Measurements from ENCODE around the gene NAPSA. TPM values are rescaled to one million over a fixed set of nuclear protein-coding genes. Genes with fewer than 3 reads are reported as not detected.

Gene NAPSA
- total and polyA plus RNA-seq, 10 of the 15 experiments (the other 5 are each of a cell fraction or from before 2014, with no cell fraction given) = 6.7 to 45.4 (median 17.1) TPM

GRCh38 chr19:50333235-50333736 is 32.2 kb downstream of the NAPSA start (continued):
- TF ChIP-seq MAX (IDR thresholded peaks at IDR 0.05; ENCODE audit: low read depth, low read length) (no peak), MYB (IDR thresholded peaks at IDR 0.05; ENCODE audit: borderline replicate concordance, low read depth, low read length) (no peak), CHD4 (IDR thresholded peaks at IDR 0.05) (no peak), MTA2 (IDR thresholded peaks at IDR 0.05; ENCODE audit: low read depth) (no peak), USF2 (IDR thresholded peaks at IDR 0.05; ENCODE audit: borderline replicate concordance, low read depth, low read length) (no peak)

- H4K20me1 ChIP-seq (ENCODE audit: control insufficient read depth, insufficient read depth) = no peaks in the 10 kb centered on the region
- peak overlapping the region; percentile 74 for H3K27ac ChIP-seq (ENCODE audit: control insufficient read depth, insufficient read depth)
- 36% methylated on average over 20 of the region's 20 CpGs for WGBS (ENCODE audit: insufficient coverage, insufficient replicate concordance, low lambda C conversion rate, missing lambda C conversion rate)
- H3K4me3 ChIP-seq = peak overlapping the region; percentile 66
- peaks cover 0 to 4% of the 10 kb centered on the region in 2 experiments; a peak in 3 of 4 replicates for H3K27me3 ChIP-seq (replicated peaks in 1 of 2; ENCODE audit: control insufficient read depth in 2 of 2, insufficient read depth in 2 of 2, low read length in 1 of 2)
- POLR2A ChIA-PET = interaction anchor here (1.0 to 3.1 kb wide), 4 partner anchors 10 to 28 kb away, joined by 3 to 30 read pairs (median 8); no protein-coding TSS in a partner anchor
- intact Hi-C loops (cut with micrococcal nuclease; ENCODE audit: unreplicated experiment) = no loop called here
- no peak overlapping the region for H2AFZ ChIP-seq (ENCODE audit: control insufficient read depth, low read depth, low read length)
- peak overlapping the region; percentile 95 for H3K4me2 ChIP-seq (ENCODE audit: control insufficient read depth, insufficient read depth)
- peak; percentile 40 to 59; a peak in 2 of 4 replicates for TF ChIP-seq IKZF2 (IDR thresholded peaks at IDR 0.05)
- peak; percentile 47 for TF ChIP-seq POLR2A (IDR thresholded peaks at IDR 0.05; ENCODE audit: low read depth, low read length)
- no peak for TF ChIP-seq FOXM1 (IDR thresholded peaks at IDR 0.05; ENCODE audit: low read depth, low read length)
- peak; percentile 55; the same call in 1 of the 2 replicates for TF ChIP-seq SPI1 (IDR thresholded peaks at IDR 0.05; ENCODE audit: borderline replicate concordance, insufficient read depth, low read depth, low read length)
- no peak for TF ChIP-seq MYC (IDR thresholded peaks at IDR 0.05; ENCODE audit: insufficient read depth, insufficient read length, insufficient replicate concordance, low read length, severe bottlenecking)
- TF ChIP-seq SMAD1 (IDR thresholded peaks at IDR 0.05; ENCODE audit: low read depth, partially characterized antibody) = no peak
- peak; percentile 51; the same call in 1 of the 2 replicates for TF ChIP-seq IKZF1 (conservative IDR thresholded peaks at IDR 0.05)
- peak; percentile 26; the same call in 1 of the 2 replicates for TF ChIP-seq NFIC (IDR thresholded peaks at IDR 0.05; ENCODE audit: low read depth, low read length)
- peak; percentile 51; the same call in 1 of the 2 replicates for TF ChIP-seq EED (IDR thresholded peaks at IDR 0.05; ENCODE audit: low read depth)
- no peaks in the 10 kb centered on the region; the same call in 2 of the 3 replicates for H3K9me3 ChIP-seq (replicated peaks; ENCODE audit: control insufficient read depth, insufficient read depth, low read length)
- peak overlapping the region; percentile 36 for H3K9ac ChIP-seq (ENCODE audit: control insufficient read depth, insufficient read depth, low read length)
- H3K4me1 ChIP-seq (ENCODE audit: control insufficient read depth, insufficient read depth, low read length) = peaks cover 35% of the 10 kb centered on the region
- SMC1A ChIA-PET (ENCODE audit: uncharacterized antibody, unreplicated experiment) = interaction anchor here (1.3 to 3.7 kb wide), 4 partner anchors 9 to 25 kb away, joined by 3 to 49 read pairs (median 10); no protein-coding TSS in a partner anchor
- in situ Hi-C loops (cut with MboI) = loop anchor here (25.0 kb wide), 1 partner anchor 1030 kb away; the partner anchor contains the start of genes CLDND2, ETFB and NKG7
- ATAC-seq = no peak
- no peak for FAIRE-seq
- no peak for DNase-seq (ENCODE audit: low read depth, low spot score)
- H3K36me3 ChIP-seq (ENCODE audit: control insufficient read depth in 2 of 2, insufficient read depth in 2 of 2, low read length in 1 of 2) = peaks cover 9 to 20% of the 10 kb centered on the region in 2 experiments; a peak in 3 of 4 replicates
- RAD21 ChIA-PET (ENCODE audit: unreplicated experiment) = interaction anchor here (0.7 to 2.6 kb wide), 7 partner anchors 10 to 692 kb away, joined by 3 to 20 read pairs (median 4); partner anchors contain the start of genes NR1H2 and RRAS
- no peaks in the 10 kb centered on the region for H3K79me2 ChIP-seq (ENCODE audit: control insufficient read depth, insufficient read depth, low read length)
- BruUV-seq (replicated peaks) = no TSS peak
- CTCF ChIA-PET = interaction anchor here (1.0 to 2.9 kb wide), 6 partner anchors 9 to 184 kb away, joined by 3 to 11 read pairs (median 6); no protein-coding TSS in a partner anchor
Observed at GRCh38 chr19:50332244-50333038, 33.0 kb downstream of the NAPSA start.

Data from GM12878 (cell line).